Subcutaneous abdominal adipose tissue (tissue), 5 donors: Measurements from ENCODE around the gene LLGL2.
"Not testable (repeated sequence)": the region's sequence is repeated elsewhere in the genome, so short reads cannot be mapped to it uniquely, and the experiment has no call there.

Experiments
- H3K27ac ChIP-seq: one replicate; pipeline ENCODE4 v1.7.0; 2013; ENCODE audit warnings: low read depth, mild to moderate bottlenecking, inconsistent platforms, low read length, moderate library complexity
- H3K27me3 ChIP-seq, 5 donors: one replicate each; pipeline ENCODE4 v1.7.0; 2013; ENCODE audit warnings: low read length in 5 of 5, inconsistent platforms in 1 of 5; ENCODE audit not compliant: control insufficient read depth in 5 of 5, insufficient read depth in 4 of 5
- H3K36me3 ChIP-seq, 5 donors: one replicate each; pipeline ENCODE4 v1.7.0; 2013; ENCODE audit warnings: low read length in 5 of 5; ENCODE audit not compliant: control insufficient read depth in 5 of 5, insufficient read depth in 5 of 5
- H3K4me1 ChIP-seq, 5 donors: one replicate each; pipeline ENCODE4 v1.7.0; 2013; ENCODE audit warnings: low read length in 5 of 5, mild to moderate bottlenecking in 3 of 5, moderate library complexity in 1 of 5; ENCODE audit not compliant: control insufficient read depth in 5 of 5, insufficient read depth in 5 of 5
- H3K4me3 ChIP-seq, 5 donors: one replicate each; pipeline ENCODE4 v1.7.0; 2013; ENCODE audit warnings: low read length in 5 of 5, low read depth in 1 of 5
- H3K9ac ChIP-seq, 5 donors: one replicate each; pipeline ENCODE4 v1.7.0; 2013; ENCODE audit warnings: low read length in 5 of 5, mild to moderate bottlenecking in 4 of 5, moderate library complexity in 3 of 5
- H3K9me3 ChIP-seq, 5 donors: one replicate each; pipeline ENCODE4 v1.7.0; 2013; ENCODE audit warnings: low read length in 5 of 5; ENCODE audit not compliant: control insufficient read depth in 5 of 5
- donor health status: healthy.
- donor health status: healthy.
- donor health status: healthy.
- donor health status: healthy.
- donor health status: healthy.

LLGL2 gene

DNA sequence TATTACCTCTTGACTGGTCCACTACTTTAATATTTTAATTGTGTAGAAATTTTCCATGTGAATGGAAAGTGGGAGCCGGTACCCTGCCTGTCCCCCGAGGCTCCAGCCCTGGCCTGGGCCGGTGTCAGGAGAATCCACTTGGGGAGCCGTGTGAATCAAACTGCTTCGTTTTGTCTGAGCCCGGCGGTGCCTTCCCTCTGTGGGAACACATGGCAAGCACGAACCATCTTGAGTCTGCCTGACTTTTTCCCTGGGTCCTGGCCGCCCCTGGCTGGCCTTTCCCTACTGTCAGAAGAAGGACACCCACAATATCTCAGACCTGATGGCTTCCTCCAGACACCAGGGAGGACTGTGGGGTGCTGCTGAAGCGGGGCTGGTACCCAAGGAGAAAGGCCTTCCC lies 49.7 kb downstream of the LLGL2 start:
- H3K27me3 ChIP-seq, result no peaks in the 10 kb centered on the region
- H3K27ac ChIP-seq, result no peak overlapping the region
- H3K36me3 ChIP-seq, result no peaks in the 10 kb centered on the region

DNA sequence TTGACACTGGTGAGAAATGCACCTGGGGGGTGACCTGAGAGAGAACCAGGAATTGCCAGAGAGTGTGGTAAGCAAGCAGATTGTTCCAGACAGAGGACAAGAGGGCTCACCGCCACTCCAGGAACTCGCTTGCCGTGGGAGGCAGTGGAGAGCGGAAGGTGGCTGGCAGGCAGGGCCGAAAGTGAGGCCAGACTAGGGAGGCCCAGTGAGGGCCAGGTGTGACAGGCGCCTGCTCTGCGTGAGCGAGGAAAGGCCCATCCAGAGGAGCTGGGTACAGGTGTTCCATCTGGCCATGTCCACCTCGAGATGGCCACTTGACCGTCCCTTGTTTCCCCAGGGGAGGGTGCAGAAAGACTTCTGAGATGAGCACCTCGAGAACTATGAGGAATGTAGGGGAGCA lies 50.2 kb downstream of the LLGL2 start:
- H3K4me3 ChIP-seq, result no peak overlapping the region
- H3K27me3 ChIP-seq, result no peaks in the 10 kb centered on the region
- H3K4me1 ChIP-seq, result peaks cover 0 to 10% (median 0%) of the 10 kb centered on the region in 5 donors
- no peak overlapping the region for H3K27ac ChIP-seq
- H3K9ac ChIP-seq, result no peak overlapping the region
- no peaks in the 10 kb centered on the region for H3K9me3 ChIP-seq
- H3K36me3 ChIP-seq, result no peaks in the 10 kb centered on the region

More for the DNA sequence above, 49.7 kb downstream of the LLGL2 start:
- Histone ChIP-seq H3K9me3 (no peaks in the 10 kb centered on the region), H3K4me1 (peaks cover 0 to 15% (median 0%) of the 10 kb centered on the region in 5 donors), H3K9ac (no peak overlapping the region), H3K4me3 (no peak overlapping the region)

DNA sequence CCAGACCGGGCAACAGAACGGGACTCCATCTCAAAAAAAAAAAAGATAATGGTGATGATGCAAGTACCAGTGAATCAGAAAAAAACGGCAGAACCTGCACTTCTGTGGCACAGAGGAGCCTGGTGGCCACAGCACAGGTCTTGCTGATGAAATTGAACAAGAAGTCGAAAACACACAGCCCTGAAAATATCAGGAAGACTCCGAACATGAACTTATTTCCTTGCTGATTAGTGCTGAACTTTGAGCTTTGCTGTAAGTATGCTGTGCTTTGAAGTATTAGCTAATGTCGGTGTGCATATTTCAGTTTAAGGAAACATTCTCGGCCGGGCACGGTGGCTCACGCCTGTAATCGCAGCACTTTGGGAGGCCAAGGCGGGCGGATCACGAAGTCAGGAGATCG lies 51.2 kb downstream of the LLGL2 start:
- H3K9ac ChIP-seq, result no peak overlapping the region

DNA sequence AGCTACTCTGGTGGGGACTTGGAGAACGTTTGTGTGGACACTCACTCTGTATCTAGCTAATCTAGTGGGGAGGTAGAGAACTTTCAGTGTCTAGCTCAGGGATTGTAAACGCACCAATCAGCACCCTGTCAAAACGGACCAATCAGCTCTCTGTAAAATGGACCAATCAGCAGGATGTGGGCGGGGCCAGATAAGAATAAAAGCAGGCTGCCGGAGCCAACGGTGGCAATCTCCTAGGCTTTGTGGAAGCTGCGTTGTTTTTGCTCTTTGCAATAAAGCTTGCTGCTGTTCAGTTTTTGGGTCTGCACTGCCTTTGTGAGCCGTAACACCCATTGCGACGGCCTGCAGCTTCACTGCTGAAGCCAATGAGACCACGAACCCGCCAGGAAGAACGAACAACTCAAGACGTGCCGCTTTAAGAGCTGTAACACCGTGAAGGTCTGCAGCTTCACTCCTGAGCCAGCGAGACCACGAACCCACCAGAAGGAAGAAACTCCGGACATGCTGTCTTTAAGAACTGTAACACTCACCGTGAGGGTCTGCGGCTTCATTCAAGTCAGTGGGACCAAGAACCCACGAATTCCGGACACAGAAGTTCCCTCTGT lies 55.7 kb downstream of the LLGL2 start:
- H3K9me3 ChIP-seq, H3K36me3 ChIP-seq, H3K9ac ChIP-seq, H3K27me3 ChIP-seq, H3K4me1 ChIP-seq, H3K27ac ChIP-seq: not testable (repeated sequence)
- H3K4me3 ChIP-seq, result peak overlapping the region in 4 of 5 donors; percentile 0 to 33 (median 6)

More for the DNA sequence above, 51.2 kb downstream of the LLGL2 start:
- Histone ChIP-seq H3K9me3 (no peaks in the 10 kb centered on the region), H3K27me3 (no peaks in the 10 kb centered on the region), H3K4me3 (no peak overlapping the region), H3K4me1 (peaks cover 0 to 5% (median 0%) of the 10 kb centered on the region in 5 donors), H3K36me3 (no peaks in the 10 kb centered on the region), H3K27ac (no peak overlapping the region)

DNA sequence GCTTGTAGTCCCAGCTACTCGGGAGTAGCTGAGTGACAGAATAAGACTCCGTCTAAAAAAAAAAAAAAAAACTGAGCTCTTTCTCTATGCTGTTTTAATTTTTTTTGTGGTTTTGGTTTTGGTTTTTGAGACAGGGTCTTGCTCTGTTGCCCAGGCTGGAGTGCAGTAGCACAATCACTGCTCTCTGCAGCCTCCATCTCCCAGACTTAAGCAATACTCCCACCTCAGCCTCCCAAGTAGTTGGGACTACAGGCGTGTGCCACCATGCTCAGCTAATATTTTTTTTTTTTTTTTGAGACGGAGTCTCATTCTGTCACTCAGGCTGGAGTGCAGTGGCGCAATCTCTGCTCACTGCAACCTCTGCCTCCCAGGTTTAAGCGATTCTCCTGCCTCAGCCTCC lies 57.7 kb downstream of the LLGL2 start:
- not testable (repeated sequence) for H3K36me3 ChIP-seq, H3K27ac ChIP-seq, H3K9me3 ChIP-seq, H3K27me3 ChIP-seq, H3K4me3 ChIP-seq, H3K9ac ChIP-seq
- peaks cover 0 to 14% (median 9%) of the 10 kb centered on the region in 5 donors for H3K4me1 ChIP-seq

DNA sequence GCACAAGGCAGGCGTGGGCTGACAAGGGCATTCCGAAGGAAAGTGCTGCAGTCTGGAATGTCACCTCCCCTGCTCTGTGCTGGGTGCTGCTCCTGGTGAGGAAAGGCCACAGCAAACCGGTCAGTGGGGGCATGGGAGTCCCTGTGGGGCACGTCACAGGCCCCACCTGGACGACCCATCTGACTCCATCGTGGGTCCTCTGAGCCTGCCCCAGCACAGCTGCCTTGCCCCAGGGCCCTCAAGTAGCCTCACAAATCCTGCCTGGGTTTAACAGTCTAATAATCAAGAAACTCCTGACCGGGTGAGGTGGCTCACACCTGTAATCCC lies 59.3 kb downstream of the LLGL2 start:
- peaks cover 0 to 22% (median 17%) of the 10 kb centered on the region in 5 donors for H3K4me1 ChIP-seq
- H3K27me3 ChIP-seq, result no peaks in the 10 kb centered on the region

DNA sequence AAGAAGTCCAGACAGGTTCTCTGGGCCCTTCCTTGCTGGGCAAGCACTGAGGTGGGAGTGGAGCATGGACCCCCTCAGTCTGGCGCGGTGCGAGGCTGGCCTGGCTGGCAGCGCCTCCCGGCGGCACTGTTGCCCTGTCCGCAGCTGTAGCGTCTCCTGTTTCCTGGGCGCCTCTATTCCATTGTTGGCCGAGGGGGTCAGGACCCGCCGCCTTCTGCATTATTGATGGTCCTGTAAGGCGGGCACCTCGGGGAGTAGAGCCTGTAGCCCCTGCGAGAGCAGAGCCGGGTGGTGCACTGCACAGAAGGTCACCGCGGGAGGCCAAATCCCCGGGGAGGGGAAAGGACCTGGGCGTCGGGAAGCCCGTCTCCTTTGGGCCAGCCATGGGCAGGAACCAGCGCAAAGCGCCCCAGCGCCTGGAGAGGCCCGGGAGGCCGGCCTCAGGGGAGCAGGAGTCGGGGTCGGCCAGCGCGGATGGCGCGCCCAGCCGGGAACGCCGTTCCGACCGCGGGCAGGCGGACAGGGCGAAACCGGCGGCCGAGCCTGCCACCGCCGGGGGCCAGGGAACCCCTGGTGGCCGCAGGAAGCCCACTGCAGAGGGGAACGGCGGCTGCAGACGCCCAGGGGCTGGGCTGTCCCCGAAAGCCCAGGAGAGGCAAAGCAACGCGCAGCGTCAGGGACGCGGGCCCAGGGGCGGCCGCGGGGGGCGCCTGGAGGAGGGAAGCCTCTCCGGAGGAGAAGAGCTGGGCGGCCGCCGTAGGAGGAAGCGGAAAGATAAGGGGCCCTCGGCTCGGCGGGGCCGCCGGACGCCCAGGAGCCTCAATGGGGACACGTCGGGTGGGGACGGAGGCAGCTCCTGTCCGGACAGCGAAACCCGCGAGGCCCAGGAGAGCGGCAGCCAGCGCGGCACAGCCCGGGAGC lies 62.4 kb downstream of the LLGL2 start, which contains the start of gene MYO15B:
MYO15B (plus strand) TSS at position 126 of the 921 bp plus-strand sequence; CDS start at position 384, 258 bp downstream.
- Histone ChIP-seq H3K9me3 (no peaks in the 10 kb centered on the region), H3K4me1 (peaks cover 0 to 30% (median 25%) of the 10 kb centered on the region in 5 donors), H3K27me3 (no peaks in the 10 kb centered on the region), H3K36me3 (peaks cover 0 to 9% (median 0%) of the 10 kb centered on the region in 5 donors), H3K4me3 (peak within 1 kb of the TSS in 4 of 5 donors; percentile 60 to 77 (median 74)), H3K27ac (peak within 1 kb of the TSS; percentile 62), H3K9ac (peak within 1 kb of the TSS; percentile 63 to 89 (median 87))

More for the DNA sequence above, 59.3 kb downstream of the LLGL2 start:
- H3K4me3 ChIP-seq, result no peak overlapping the region
- no peak overlapping the region for H3K9ac ChIP-seq
- no peak overlapping the region for H3K27ac ChIP-seq
- no peaks in the 10 kb centered on the region for H3K9me3 ChIP-seq
- H3K36me3 ChIP-seq, result no peaks in the 10 kb centered on the region

DNA sequence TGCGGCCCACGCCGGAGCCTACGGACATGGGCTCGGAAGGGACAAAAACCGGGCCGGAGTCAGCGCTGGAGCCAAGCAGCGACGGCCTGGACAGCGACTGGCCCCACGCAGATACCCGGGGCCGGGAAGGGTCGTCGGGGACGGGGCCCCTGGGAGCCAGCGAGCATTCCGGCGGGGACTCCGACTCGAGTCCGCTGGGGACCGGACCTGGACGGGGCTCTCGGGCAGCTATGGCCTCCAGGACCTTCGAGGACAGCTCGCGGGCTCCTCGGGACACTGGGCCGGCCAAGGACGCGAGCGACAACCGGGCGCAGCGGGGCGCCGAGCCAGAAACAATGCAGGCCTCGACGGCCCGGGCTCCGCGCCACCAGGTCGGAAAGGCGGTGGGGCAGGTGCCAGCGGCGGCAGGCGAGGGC lies 63.1 kb downstream of the LLGL2 start:
- H3K9ac ChIP-seq, result peak overlapping the region in 4 of 5 donors; percentile 63 to 89 (median 88)
- no peaks in the 10 kb centered on the region for H3K27me3 ChIP-seq
- peaks cover 0 to 30% (median 25%) of the 10 kb centered on the region in 5 donors for H3K4me1 ChIP-seq
- H3K36me3 ChIP-seq, result peaks cover 0 to 9% (median 0%) of the 10 kb centered on the region in 5 donors
- peak overlapping the region; percentile 62 for H3K27ac ChIP-seq
- H3K9me3 ChIP-seq, result no peaks in the 10 kb centered on the region
- H3K4me3 ChIP-seq, result peak overlapping the region in 4 of 5 donors; percentile 60 to 77 (median 74)

DNA sequence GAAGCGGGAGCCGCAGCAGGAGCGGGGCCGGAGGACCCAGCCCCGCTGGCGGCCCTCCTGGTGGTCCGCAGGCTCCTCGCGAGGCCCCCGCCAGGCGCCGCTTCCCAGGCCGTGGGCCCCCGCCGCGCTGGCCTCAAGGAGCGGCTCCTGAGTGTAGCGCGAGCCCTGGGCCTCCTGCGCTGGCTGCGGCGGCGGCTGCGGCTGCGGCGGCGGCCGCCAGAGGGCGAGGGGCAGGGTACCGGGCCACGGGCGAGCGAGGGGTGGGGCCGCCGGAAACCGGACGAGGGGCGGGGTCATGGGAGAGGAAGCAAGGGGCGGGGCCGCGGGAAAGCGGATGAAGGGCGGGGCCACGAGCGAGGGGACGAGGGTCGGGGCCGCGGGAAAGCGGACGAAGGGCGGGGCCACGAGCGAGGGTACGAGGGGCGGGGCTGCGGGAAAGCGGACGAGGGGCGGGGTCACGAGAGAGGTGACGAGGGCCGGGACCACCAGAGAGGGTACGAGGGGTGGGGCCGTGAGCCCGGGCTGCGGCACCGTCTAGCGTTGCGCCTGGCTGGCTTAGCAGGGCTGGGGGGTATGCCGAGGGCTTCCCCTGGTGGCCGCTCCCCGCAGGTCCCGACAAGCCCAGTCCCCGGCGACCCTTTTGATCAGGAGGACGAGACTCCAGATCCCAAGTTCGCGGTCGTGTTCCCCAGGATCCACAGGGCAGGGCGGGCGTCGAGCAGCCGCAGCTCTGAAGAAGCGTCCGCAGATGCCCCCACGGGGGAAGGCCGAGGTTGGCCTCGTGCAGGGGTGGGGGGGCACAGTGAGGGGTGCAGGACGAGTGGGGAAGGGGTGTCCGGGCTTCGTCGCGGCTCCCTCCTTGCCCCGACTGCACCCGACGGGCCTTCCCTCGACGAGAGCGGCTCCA lies 63.8 kb downstream of the LLGL2 start:
- Histone ChIP-seq H3K4me1 (peaks cover 0 to 30% (median 25%) of the 10 kb centered on the region in 5 donors), H3K9me3 (no peaks in the 10 kb centered on the region), H3K27me3 (no peaks in the 10 kb centered on the region), H3K36me3 (peaks cover 0 to 9% (median 0%) of the 10 kb centered on the region in 5 donors), H3K4me3 (peak overlapping the region in 4 of 5 donors; percentile 63 to 77 (median 74)), H3K9ac (peak overlapping the region in 3 of 5 donors; percentile 63 to 89 (median 88)), H3K27ac (peak overlapping the region; percentile 62)
